Measurements from ENCODE around the gene ZNF22.

DNA sequence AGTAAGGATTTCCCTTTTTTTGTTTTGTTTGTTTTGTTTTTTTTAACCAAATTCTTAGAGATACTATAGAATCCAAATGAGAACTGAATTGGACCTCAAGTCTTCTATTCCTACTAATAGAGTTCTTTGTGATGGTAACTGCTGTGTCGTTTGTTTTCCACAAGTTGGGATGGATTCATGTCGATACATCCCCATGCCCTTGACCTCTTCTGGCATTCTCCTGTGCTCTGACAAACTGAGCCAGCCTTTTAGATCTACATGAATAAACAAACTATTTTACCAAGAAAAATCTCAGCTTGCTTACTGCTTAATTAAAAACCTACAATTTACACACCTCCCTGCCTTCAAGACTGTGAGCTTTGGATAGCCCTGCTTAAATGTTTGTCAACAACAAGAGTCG, 3.9 kb downstream of the ZNF22 start:
- TF ChIP-seq POLR2A (IDR thresholded peaks at IDR 0.05) (no peak), CTCF (IDR thresholded peaks at IDR 0.05) (no peak), POLR2AphosphoS5 (IDR thresholded peaks at IDR 0.05) (no peak), EP300 (IDR thresholded peaks at IDR 0.05) (no peak)
